ENCODE data around the gene PTPRA.
"Not testable (repeated sequence)": the region's sequence is repeated elsewhere in the genome, so short reads cannot be mapped to it uniquely, and the experiment has no call there.

The PTPRA gene, protein sequence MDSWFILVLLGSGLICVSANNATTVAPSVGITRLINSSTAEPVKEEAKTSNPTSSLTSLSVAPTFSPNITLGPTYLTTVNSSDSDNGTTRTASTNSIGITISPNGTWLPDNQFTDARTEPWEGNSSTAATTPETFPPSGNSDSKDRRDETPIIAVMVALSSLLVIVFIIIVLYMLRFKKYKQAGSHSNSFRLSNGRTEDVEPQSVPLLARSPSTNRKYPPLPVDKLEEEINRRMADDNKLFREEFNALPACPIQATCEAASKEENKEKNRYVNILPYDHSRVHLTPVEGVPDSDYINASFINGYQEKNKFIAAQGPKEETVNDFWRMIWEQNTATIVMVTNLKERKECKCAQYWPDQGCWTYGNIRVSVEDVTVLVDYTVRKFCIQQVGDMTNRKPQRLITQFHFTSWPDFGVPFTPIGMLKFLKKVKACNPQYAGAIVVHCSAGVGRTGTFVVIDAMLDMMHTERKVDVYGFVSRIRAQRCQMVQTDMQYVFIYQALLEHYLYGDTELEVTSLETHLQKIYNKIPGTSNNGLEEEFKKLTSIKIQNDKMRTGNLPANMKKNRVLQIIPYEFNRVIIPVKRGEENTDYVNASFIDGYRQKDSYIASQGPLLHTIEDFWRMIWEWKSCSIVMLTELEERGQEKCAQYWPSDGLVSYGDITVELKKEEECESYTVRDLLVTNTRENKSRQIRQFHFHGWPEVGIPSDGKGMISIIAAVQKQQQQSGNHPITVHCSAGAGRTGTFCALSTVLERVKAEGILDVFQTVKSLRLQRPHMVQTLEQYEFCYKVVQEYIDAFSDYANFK

GRCh38 chr20:2873010-2873746 is at the start of gene PTPRA:
Gene PTPRA (plus strand): TSS chr20:2873481. CDS start chr20:2964278, 90,797 bp downstream.
- DNase-seq: peak; percentile 89

GRCh38 chr20:2825761-2826160 is 47.5 kb upstream of the PTPRA start:
- DNase-seq: no peak

DNA sequence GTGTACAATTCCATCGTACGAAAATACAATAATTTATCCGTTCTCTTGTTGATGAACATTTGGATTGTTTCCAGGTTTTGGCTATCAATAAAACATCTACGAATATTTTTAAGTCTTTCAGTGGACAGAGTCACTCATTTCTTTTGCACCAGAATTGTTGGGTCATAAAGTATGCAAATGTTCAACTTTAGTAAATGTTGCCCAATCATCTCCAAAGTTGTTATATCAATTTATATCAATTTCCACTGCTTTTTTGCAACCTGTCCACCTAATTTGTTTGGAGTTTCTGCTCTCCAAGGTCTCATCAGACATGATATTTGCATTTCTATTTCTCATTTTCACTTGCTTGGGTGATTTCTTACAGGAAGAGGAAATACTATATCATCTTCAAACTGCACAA is 46.6 kb upstream of the PTPRA start:
- DNase-seq: no peak

DNA sequence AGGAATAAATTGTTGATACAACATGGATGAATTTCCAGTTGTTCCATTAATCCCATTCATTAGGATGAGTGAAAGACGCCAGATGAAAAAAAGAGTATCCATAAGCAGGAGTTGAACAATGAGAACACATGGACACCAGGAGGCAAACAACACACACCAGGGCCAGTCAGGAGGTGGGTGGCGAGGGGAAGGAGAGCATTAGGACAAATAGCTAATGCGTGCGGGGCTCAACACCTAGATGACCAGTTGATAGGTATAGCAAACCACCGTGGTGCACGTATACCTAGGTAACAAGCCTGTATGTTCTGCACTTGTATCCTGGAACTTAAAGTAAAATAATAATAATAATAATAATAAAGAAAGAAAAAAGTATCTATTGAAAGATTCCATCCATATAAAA is 43.9 kb upstream of the PTPRA start:
- DNase-seq: no peak

DNA sequence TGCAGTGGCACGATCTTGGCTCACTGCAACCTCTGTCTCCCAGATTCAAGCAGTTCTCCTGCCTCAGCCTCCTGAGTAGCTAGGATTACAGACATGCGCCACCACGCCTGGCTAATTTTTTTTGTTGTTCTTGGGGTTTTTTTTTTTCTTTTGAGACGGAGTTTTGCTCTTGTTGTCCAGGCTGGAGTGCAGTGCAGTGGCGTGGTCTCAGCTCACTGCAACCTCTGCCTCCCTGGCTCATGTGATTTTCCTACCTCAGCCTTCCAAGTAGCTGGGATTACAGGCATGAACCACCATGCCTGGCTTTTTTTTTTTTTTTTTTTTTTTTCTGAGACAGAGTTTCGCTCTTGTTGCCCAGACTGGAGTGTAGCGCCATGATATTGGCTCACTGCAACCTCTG is 42.1 kb upstream of the PTPRA start:
- not testable (repeated sequence) for DNase-seq

GRCh38 chr20:2833761-2834160 is 39.5 kb upstream of the PTPRA start:
- DNase-seq: no peak

DNA sequence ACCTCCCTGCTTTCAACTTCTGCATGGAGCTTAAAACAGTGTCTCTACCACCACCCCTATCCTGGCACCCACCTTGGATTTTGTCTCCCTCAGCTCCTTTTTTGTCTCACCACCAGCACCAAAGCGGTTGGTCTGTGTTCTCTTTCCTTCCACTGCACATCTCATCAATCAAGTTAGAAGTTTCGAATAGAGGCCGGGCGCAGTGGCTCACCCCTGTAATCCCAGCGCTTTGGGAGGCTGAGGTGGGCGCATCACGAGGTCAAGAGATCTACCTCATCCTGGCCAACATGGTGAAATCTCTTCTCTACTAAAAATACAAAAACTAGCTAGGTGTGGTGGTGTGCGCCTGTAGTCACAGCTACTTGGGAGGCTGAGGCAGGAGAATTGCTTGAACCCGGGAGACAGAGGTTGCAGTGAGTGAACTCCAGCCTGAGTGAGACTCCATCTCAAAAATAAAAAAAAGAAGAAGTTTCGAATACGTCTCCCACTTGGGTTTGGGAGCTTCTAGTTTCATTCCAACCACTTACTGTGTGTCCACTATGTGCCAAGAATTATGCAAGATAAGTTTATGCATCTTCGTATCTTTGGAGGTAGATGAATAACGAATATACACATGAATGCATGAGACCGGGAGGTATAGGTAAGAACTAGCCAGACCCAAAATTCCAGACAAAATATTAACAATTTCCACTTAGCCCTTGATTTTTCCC is 38.7 kb upstream of the PTPRA start:
- no peak for DNase-seq

GRCh38 chr20:2835331-2835796 is 37.9 kb upstream of the PTPRA start:
- no peak for DNase-seq

DNA sequence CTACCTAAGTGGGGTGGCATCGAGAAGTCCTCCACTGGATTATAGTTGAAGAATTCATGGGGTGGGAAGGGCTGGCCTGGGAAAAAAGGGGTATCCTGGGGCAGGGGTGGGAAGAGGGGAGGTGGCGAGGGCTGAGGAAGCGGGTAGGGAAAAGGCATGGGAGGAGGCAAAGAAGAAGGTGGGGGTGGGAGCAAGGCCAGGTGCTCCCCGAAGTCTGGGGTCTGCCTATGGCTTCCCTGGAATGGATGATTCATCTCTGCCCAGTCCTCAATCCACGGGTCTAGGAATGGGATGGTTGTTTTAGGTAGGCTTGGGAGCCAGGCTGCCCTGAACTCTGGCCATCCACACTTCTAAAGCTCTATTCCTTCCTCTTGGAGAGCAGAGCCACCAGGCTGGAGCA is 37.2 kb upstream of the PTPRA start:
- DNase-seq: no peak

GRCh38 chr20:2837221-2837960 is 35.9 kb upstream of the PTPRA start:
- DNase-seq: no peak

DNA sequence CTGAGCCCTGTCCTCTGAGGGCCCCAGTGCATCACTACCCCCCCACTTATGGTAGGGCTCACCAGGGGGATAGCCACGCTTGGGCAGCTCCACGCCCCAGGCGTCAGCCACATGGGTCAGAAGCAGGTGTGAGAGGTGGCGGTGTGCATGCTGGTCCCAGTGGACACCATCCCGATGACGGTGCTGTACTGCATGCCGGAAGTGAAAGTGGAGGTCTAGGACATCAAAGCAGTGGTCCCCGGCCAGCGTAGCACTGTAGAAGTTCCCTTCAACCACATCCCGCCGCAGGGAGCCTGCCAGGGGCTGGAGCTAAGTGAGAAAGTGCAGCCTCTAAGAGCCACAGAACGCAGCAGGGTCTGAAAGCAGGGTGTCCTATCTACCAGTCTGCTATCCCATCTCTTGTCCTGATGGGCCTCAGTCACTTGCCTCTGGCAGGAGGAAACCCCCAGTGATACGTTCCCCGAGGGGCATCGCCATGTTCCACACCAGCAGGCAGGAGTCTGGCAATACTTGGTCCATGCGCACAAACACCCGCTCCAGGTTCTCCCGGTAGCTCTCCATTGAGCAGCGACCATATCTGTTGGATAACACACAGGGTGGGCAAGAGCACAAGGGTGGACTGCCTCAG is 35.0 kb upstream of the PTPRA start:
- DNase-seq: no peak

DNA sequence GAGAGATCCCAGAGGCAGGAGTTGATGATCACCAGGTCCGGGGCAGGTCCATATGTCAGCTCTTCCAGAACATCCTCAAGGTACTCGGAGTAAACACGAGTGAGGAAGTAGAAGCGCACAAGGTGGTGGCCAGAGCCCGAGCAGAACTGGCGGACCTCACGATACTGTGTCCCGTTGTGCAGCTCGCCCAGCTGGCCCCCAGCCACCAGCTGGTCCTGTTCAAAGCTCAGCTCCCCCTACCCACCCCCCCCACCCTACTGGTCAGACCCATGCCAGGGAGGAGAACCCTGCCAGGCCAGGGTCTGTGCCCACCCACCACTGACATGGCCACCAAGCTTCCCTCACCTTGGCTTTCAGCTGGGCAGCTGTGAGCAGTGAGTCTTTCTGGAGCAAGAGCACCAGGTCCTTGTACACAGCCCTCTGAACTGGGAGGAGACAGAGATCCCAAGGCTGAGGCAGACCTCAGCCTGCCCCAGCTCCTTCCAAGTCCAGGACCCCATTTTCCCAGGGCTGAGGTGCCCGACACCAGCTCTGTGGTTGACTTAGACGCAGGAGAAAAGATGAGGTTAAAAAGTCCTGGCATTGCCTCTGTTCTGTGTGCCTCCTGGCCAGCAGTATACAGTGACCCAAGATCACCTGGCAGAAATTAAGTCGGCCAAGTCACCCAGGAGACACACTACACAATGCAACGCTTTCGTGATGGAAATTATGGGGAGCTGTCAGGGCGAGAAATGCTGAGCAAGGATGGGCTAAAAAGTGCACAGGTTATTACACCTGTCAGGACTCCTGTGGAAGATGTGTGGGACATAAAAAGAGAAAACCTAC is 34.2 kb upstream of the PTPRA start:
- no peak for DNase-seq

GRCh38 chr20:2839732-2840137 is 33.5 kb upstream of the PTPRA start:
- no peak for DNase-seq

GRCh38 chr20:2840138-2840966 is 32.9 kb upstream of the PTPRA start, which contains the start of the genes PCED1A and VPS16:
Gene PCED1A (minus strand): TSS chr20:2840655. CDS start chr20:2839912, 743 bp downstream.
Gene VPS16 (plus strand): TSS chr20:2840745. CDS start chr20:2840775, 30 bp downstream.
- peak; percentile 77 for DNase-seq

GRCh38 chr20:2840967-2841531 is 32.2 kb upstream of the PTPRA start:
- peak; percentile 23 for DNase-seq

- DNase-seq: no peak
Measured at GRCh38 chr20:2845607-2846006, 27.7 kb upstream of the PTPRA start.

DNA sequence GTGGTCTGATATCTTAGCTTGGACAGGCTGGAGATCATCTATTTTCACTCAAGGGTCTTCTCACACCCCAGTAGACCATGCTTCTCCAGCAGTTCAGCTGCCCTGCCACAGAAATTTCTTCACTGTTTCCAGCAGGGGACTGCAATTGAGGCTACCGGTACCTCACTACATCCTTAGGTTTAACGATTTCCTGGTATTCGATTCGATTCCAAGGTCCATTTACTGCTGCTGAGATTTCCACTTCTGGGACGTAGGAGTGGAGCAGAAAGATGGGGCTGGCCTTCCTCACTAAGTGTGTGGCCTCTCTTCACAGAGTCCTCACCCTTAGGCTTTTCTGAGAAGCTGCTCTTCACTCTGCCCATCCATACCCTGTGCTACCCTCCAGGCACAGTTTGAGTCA is 26.6 kb upstream of the PTPRA start:
- no peak for DNase-seq

GRCh38 chr20:2847802-2848201 is 25.5 kb upstream of the PTPRA start:
- no peak for DNase-seq

GRCh38 chr20:2849529-2849928 is 23.8 kb upstream of the PTPRA start:
- no peak for DNase-seq
